Astrocyte (in vitro differentiated cells and primary cell): Measurements from ENCODE around the gene STMN1. TPM values are rescaled to one million over a fixed set of nuclear protein-coding genes. Genes with fewer than 3 reads are reported as not detected.
A peak's percentile ranks its signal among the peaks of the same experiment; 100 is the strongest.

Experiments used
- DNase-seq: peaks from one replicate; pipeline ENCODE4 v3.0.0-alpha.2; 2010; ENCODE audit warnings: low read depth
- FAIRE-seq: peaks from 2 replicates; lab custom pipeline; 2011; peaks lifted over from hg19 to GRCh38; lab: Jason Lieb, UNC
- H2AFZ ChIP-seq: 2 replicates; pipeline ENCODE4 v1.6.0; 2012; ENCODE audit warnings: low read depth, low read length, inconsistent platforms
- H3K27ac ChIP-seq: 2 replicates; pipeline ENCODE4 v1.5.1; 2011; ENCODE audit warnings: low read depth, low read length, inconsistent platforms
- H3K27me3 ChIP-seq: 2 replicates; pipeline ENCODE4 v1.6.0; 2011; ENCODE audit warnings: low read length, inconsistent platforms; ENCODE audit not compliant: insufficient read depth
- H3K36me3 ChIP-seq: 2 replicates; pipeline ENCODE4 v1.5.1; 2011; ENCODE audit warnings: low read length, inconsistent platforms; ENCODE audit not compliant: insufficient read depth
- H3K4me1 ChIP-seq: 2 replicates; pipeline ENCODE4 v1.5.1; 2011; ENCODE audit warnings: low read length, inconsistent platforms; ENCODE audit not compliant: insufficient read depth
- H3K4me2 ChIP-seq: 2 replicates; pipeline ENCODE4 v1.6.0; 2012; ENCODE audit warnings: low read length, inconsistent platforms
- H3K4me3 ChIP-seq: 2 replicates; pipeline ENCODE4 v1.5.1; 2011; ENCODE audit warnings: low read depth, mild to moderate bottlenecking, low read length, inconsistent platforms; ENCODE audit not compliant: insufficient read depth
- H3K79me2 ChIP-seq: 2 replicates; pipeline ENCODE4 v1.6.0; 2012; ENCODE audit warnings: mild to moderate bottlenecking, low read length, inconsistent platforms; ENCODE audit not compliant: insufficient read depth
- H3K9ac ChIP-seq: 2 replicates; pipeline ENCODE4 v1.6.0; 2012; ENCODE audit warnings: mild to moderate bottlenecking, low read length, inconsistent platforms
- H3K9me3 ChIP-seq: 2 replicates; pipeline ENCODE4 v1.5.1; 2012; ENCODE audit warnings: low read depth, mild to moderate bottlenecking, low read length, inconsistent platforms; ENCODE audit not compliant: insufficient read depth
- H4K20me1 ChIP-seq: 2 replicates; pipeline ENCODE4 v1.6.0; 2012; ENCODE audit warnings: low read length, inconsistent platforms; ENCODE audit not compliant: insufficient read depth
- H3K27ac Mint-ChIP-seq: one replicate; pipeline ENCODE4 v1.8.0; 2021; ENCODE audit warnings: mild to moderate bottlenecking, mixed read lengths; ENCODE audit not compliant: unreplicated experiment
- H3K27me3 Mint-ChIP-seq: one replicate; pipeline ENCODE4 v1.8.0; 2021; ENCODE audit warnings: low read depth, mixed read lengths; ENCODE audit not compliant: unreplicated experiment
- H3K36me3 Mint-ChIP-seq: one replicate; pipeline ENCODE4 v1.8.0; 2021; ENCODE audit warnings: low read depth, mixed read lengths; ENCODE audit not compliant: unreplicated experiment
- H3K4me1 Mint-ChIP-seq: one replicate; pipeline ENCODE4 v1.8.0; 2021; ENCODE audit warnings: low read depth, mixed read lengths; ENCODE audit not compliant: unreplicated experiment
- H3K4me3 Mint-ChIP-seq: one replicate; pipeline ENCODE4 v1.8.0; 2021; ENCODE audit warnings: mild to moderate bottlenecking, moderate library complexity, mixed read lengths; ENCODE audit not compliant: unreplicated experiment
- H3K9me3 Mint-ChIP-seq: one replicate; pipeline ENCODE4 v1.8.0; 2021; ENCODE audit warnings: mild to moderate bottlenecking, mixed read lengths; ENCODE audit not compliant: unreplicated experiment
- CTCF ChIP-seq: IDR thresholded peaks from 2 replicates; pipeline ENCODE4 v1.5.1; 2011; ENCODE audit warnings: low read depth, mild to moderate bottlenecking, inconsistent platforms, low read length, moderate library complexity; ENCODE audit not compliant: insufficient read depth
- EZH2 ChIP-seq: IDR thresholded peaks from 2 replicates; pipeline ENCODE4 v1.6.1; 2012; ENCODE audit warnings: mild to moderate bottlenecking, low read length, inconsistent platforms; ENCODE audit not compliant: insufficient read depth
- total RNA-seq: library from RNA; stranded (reverse); gene quantifications from 2 replicates; pipeline ENCODE4 v1.2.1, GENCODE V29; 2021

The STMN1 gene
- total RNA-seq, 1 donor from 2014 or later, result 173 TPM

- peaks cover 6% of the 10 kb centered on the region for H3K36me3 ChIP-seq
- no peak overlapping the region for H3K27ac Mint-ChIP-seq
Observed at GRCh38 chr1:25861316-25862286, 44.6 kb downstream of the STMN1 start.

DNA sequence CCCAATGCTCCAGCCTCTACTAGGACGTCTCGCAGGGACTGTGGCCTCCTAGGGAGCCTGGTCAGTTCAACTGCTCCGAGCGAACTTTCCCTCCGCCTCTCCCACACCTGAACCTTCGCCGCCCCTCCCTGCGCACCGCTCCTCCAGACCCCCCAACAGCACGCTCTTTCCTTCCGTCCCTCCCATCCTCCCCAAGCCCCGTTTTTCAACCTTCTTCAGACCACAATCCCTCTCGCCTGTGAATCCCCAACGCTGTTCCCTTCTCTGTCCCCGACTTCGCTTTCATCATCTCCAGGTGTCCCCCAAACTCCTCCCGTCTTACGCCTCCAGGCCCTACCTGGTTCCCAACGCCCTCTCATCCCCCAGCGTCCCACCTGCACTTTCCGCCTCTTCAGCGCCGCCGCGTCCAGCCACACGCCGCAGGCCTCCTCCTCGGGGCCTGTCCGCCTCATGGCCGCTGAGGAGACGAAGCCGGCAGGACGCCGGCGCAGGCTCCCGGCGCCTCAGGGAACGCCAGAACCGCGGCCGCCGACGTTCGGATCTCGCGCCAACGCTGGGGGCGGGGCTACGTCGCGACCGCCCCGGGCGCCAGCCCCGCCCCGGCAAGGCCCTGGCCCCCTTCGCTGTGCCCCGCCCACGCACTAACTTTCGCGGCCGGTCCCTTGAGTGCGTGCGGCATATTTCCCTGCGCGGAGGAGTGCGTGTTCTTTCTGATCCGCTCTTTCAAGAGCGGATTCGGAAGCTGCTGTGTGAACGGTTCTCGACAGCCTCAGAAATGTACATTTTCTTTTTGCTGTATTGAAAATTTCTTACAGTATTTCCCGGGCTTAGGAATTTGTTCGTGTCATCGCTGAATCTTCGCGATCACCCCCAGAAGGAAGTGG, 47.1 kb downstream of the STMN1 start, which contains the start of gene AUNIP:
Gene AUNIP, minus strand, starts transcription at position 552 of the 884 bp plus-strand sequence. Its CDS starts 100 bp downstream, at position 452.
- Mint-ChIP-seq H3K4me3 (peak within 1 kb of the TSS; percentile 92), H3K27me3 (no peaks in the 10 kb centered on the region), H3K9me3 (no peaks in the 10 kb centered on the region), H3K27ac (peak within 1 kb of the TSS; percentile 94), H3K36me3 (peaks cover 4% of the 10 kb centered on the region), H3K4me1 (peaks cover 11% of the 10 kb centered on the region)
- H3K27me3 ChIP-seq, result no peaks in the 10 kb centered on the region
- peak within 1 kb of the TSS; percentile 96 for H2AFZ ChIP-seq
- peaks cover 10% of the 10 kb centered on the region for H3K4me1 ChIP-seq
- H3K27ac ChIP-seq, result peak within 1 kb of the TSS; percentile 64
- peaks cover 22% of the 10 kb centered on the region for H3K79me2 ChIP-seq
- peak within 1 kb of the TSS; percentile 79 for H3K4me3 ChIP-seq
- peaks cover 6% of the 10 kb centered on the region for H3K36me3 ChIP-seq
- FAIRE-seq (no peak), DNase-seq (peak; percentile 71)
- H3K9ac ChIP-seq, result peak within 1 kb of the TSS; percentile 89
- no peaks in the 10 kb centered on the region for H4K20me1 ChIP-seq
- no peaks in the 10 kb centered on the region for H3K9me3 ChIP-seq
- TF ChIP-seq CTCF (no peak), EZH2 (no peak)
- H3K4me2 ChIP-seq, result peak within 1 kb of the TSS; percentile 99

More at GRCh38 chr1:25861316-25862286, 44.6 kb downstream of the STMN1 start:
- peaks cover 10% of the 10 kb centered on the region for H3K4me1 ChIP-seq
- no peak overlapping the region for H3K4me2 ChIP-seq
- peaks cover 10% of the 10 kb centered on the region for H3K36me3 Mint-ChIP-seq
- H3K27me3 ChIP-seq, result no peaks in the 10 kb centered on the region
- H2AFZ ChIP-seq, result no peak overlapping the region
- H3K27me3 Mint-ChIP-seq, result no peaks in the 10 kb centered on the region
- DNase-seq (no peak), FAIRE-seq (no peak)
- peaks cover 6% of the 10 kb centered on the region for H4K20me1 ChIP-seq
- peaks cover 11% of the 10 kb centered on the region for H3K4me1 Mint-ChIP-seq
- H3K4me3 ChIP-seq, result no peak overlapping the region
- H3K9me3 ChIP-seq, result no peaks in the 10 kb centered on the region
- H3K79me2 ChIP-seq, result peaks cover 15% of the 10 kb centered on the region
- H3K9ac ChIP-seq, result no peak overlapping the region
- TF ChIP-seq CTCF (no peak), EZH2 (no peak)
- H3K4me3 Mint-ChIP-seq, result peak overlapping the region; percentile 16
- H3K9me3 Mint-ChIP-seq, result no peaks in the 10 kb centered on the region
- no peak overlapping the region for H3K27ac ChIP-seq
